Measurements from ENCODE around the gene AGMO. TPM values are rescaled to one million over a fixed set of nuclear protein-coding genes. Genes with fewer than 3 reads are reported as not detected.
"Not testable (repeated sequence)": the region's sequence is repeated elsewhere in the genome, so short reads cannot be mapped to it uniquely, and the experiment has no call there.

Gene AGMO
- total and polyA plus RNA-seq, 7 donors = 0.16 to 0.42 (median 0.36) TPM; not detected in 4

- Histone ChIP-seq H3K27ac (no peak overlapping the region), H3K4me3 (no peak overlapping the region), H3K27me3 (no peaks in the 10 kb centered on the region), H3K36me3 (no peaks in the 10 kb centered on the region), H3K4me1 (no peaks in the 10 kb centered on the region), H3K9me3 (no peaks in the 10 kb centered on the region)
- 52 to 66% methylated on average over 1 of the region's 1 CpG for WGBS, 2 donors
- no peak for DNase-seq
- TF ChIP-seq POLR2A (IDR thresholded peaks at IDR 0.05) = no peak
- no peak for TF ChIP-seq POLR2AphosphoS5 (IDR thresholded peaks at IDR 0.05)
- TF ChIP-seq CTCF (IDR thresholded peaks at IDR 0.05) = no peak
- TF ChIP-seq EP300 (IDR thresholded peaks at IDR 0.05) = no peak
- intact Hi-C loops (cut with DNase I) = loop anchor here (10.0 kb wide), 1 partner anchor 131 kb away; the partner anchor contains the start of gene MEOX2
These were observed 7.7 kb downstream of the AGMO start for GRCh38 chr7:15554081-15554480.

- H3K36me3 ChIP-seq; H3K4me3 ChIP-seq; DNase-seq; H3K27me3 ChIP-seq; H3K4me1 ChIP-seq; H3K27ac ChIP-seq; intact Hi-C loops (cut with DNase I); H3K9me3 ChIP-seq: not testable (repeated sequence)
- 74 to 80% methylated on average over 21 of the region's 29 CpGs for WGBS, 2 donors
These were observed 14.5 kb downstream of the AGMO start for GRCh38 chr7:15547320-15547719.

GRCh38 chr7:15546272-15546792 is 15.5 kb downstream of the AGMO start:
- intact Hi-C loops (cut with DNase I) = no loop called here
- no peak for TF ChIP-seq CTCF (IDR thresholded peaks at IDR 0.05)
- no peak for TF ChIP-seq EP300 (IDR thresholded peaks at IDR 0.05)
- TF ChIP-seq POLR2AphosphoS5 (IDR thresholded peaks at IDR 0.05) = no peak
- no peak for TF ChIP-seq POLR2A (IDR thresholded peaks at IDR 0.05)
- Histone ChIP-seq H3K27me3 (no peaks in the 10 kb centered on the region), H3K4me1 (no peaks in the 10 kb centered on the region), H3K9me3 (no peaks in the 10 kb centered on the region), H3K36me3 (no peaks in the 10 kb centered on the region), H3K27ac (no peak overlapping the region), H3K4me3 (no peak overlapping the region)
- no peak for DNase-seq
- WGBS, 2 donors = 91 to 95% methylated on average over 2 of the region's 2 CpGs

GRCh38 chr7:15544050-15544449 is 17.8 kb downstream of the AGMO start:
- Histone ChIP-seq H3K36me3 (no peaks in the 10 kb centered on the region), H3K27me3 (no peaks in the 10 kb centered on the region), H3K4me1 (no peaks in the 10 kb centered on the region), H3K9me3 (no peaks in the 10 kb centered on the region), H3K27ac (no peak overlapping the region), H3K4me3 (no peak overlapping the region)
- WGBS, 2 donors = 78 to 89% methylated on average over 2 of the region's 2 CpGs
- TF ChIP-seq CTCF (IDR thresholded peaks at IDR 0.05) (no peak), POLR2AphosphoS5 (IDR thresholded peaks at IDR 0.05) (no peak), POLR2A (IDR thresholded peaks at IDR 0.05) (no peak), EP300 (IDR thresholded peaks at IDR 0.05) (no peak)
- intact Hi-C loops (cut with DNase I) = no loop called here
- DNase-seq = no peak

GRCh38 chr7:15543256-15543655 is 18.6 kb downstream of the AGMO start:
- no peak overlapping the region for H3K4me3 ChIP-seq
- no peaks in the 10 kb centered on the region for H3K9me3 ChIP-seq
- H3K27me3 ChIP-seq = no peaks in the 10 kb centered on the region
- no peak for DNase-seq
- no peaks in the 10 kb centered on the region for H3K4me1 ChIP-seq
- no peak overlapping the region for H3K27ac ChIP-seq
- TF ChIP-seq POLR2AphosphoS5 (IDR thresholded peaks at IDR 0.05) (no peak), POLR2A (IDR thresholded peaks at IDR 0.05) (no peak), EP300 (IDR thresholded peaks at IDR 0.05) (no peak), CTCF (IDR thresholded peaks at IDR 0.05) (no peak)
- H3K36me3 ChIP-seq = no peaks in the 10 kb centered on the region
- intact Hi-C loops (cut with DNase I) = no loop called here
- 91 to 97% methylated on average over 1 of the region's 1 CpG for whole genome bisulfite sequencing, 2 donors
